GM18868 (cell line): ENCODE results near the gene ZYX.
"Not testable (repeated sequence)": the region's sequence is repeated elsewhere in the genome, so short reads cannot be mapped to it uniquely, and the experiment has no call there.

ENCODE experiments used
- ATAC-seq: cut with Tn5 transposase; IDR thresholded peaks from one replicate; pipeline ENCODE4 v1.9.1; 2021; ENCODE audit warnings: mild to moderate bottlenecking, moderate library complexity; ENCODE audit not compliant: unreplicated experiment

Gene ZYX

DNA sequence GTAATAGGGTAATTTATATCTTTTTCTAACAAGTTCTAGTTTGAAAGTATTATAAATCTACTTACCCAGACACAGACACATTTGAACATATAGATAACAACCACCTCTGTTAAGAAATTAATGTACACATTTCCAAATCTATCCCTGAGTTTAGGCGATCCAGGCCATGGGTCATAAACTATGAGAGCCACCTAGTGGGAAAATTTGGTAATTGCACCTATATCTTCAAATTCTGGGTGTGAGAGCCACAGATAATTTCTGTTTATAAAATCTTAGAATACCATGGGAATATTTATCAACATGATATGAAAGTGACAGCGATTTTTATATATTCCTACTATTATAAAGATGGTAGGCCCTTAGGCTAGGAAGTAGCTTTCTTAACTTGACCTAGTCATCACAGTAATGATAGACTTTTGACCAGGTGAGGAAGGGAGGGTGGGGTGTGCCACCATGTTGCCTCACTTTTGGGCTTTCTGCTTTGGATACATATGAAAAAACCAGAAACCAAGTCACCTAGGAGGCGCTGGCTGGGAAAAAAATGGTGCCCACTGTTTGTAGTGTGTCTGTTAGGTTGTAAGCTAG is 35.5 kb downstream of the ZYX start:
- peak; percentile 77 for ATAC-seq

DNA sequence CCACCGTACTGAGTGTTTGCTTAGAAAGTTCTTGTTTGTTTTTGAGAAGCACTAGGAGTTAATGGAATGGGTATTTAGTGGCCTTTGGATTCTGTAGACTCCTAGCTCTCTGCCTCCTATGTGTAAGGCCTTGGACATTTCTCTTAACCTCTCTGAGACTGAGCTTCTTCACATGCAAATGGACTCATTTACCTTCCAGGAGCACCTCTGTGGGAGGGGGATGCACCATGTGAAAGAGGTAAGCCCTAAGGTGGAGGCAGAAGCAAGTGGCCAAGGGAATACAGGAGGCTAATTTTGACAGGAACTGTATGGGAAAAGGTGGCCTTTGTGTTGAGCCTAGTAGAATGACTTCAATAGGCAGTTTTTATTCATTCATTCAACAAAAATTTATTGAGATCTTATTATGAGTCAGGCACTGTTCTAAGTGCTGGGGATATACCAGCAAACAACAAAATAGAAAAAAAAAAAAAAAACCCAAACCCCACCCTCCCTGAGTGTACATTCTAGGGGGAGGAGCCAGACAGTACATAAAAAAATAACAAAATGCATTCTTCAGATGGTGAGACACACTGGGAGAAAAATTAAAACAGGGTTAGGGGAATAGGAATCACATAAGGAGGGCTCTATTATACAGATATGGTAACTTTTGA is 36.7 kb downstream of the ZYX start:
- no peak for ATAC-seq

DNA sequence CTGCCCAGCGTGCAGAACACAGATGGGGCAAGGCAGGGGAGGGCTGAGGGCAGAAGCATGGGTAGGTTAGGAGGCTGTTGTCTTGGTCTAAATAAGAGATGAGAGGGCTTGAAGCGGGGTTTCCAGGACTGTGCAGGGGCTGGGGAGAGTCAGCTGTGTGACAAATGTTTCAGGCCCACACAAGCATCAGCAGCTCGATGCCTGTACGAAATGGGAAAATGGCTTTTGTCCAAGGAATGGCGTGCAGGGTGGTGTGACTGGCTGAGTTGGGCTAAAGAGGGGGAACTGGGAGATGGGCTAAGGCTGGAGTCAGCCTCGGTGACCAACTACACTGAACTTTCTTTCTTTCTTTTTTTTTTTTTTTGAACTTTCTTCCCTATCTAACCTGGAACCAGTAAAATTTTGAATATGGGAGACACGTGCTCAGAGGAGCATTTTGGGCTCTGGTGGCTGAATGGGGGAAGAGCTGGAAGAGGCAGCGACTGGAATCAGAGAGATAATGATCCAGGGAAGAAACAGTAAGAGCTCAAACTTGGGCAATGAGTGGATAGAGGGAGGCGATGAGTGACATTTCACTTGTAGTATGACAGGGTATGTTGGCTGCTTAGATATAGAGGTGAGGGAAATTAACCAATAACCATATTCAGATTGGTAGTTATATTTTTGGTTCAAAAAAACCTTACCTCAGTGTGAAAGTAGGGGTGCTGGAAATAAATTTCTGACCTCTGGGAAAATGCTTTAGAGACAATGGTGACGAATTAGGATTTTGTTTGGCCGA is 37.7 kb downstream of the ZYX start:
- no peak for ATAC-seq

DNA sequence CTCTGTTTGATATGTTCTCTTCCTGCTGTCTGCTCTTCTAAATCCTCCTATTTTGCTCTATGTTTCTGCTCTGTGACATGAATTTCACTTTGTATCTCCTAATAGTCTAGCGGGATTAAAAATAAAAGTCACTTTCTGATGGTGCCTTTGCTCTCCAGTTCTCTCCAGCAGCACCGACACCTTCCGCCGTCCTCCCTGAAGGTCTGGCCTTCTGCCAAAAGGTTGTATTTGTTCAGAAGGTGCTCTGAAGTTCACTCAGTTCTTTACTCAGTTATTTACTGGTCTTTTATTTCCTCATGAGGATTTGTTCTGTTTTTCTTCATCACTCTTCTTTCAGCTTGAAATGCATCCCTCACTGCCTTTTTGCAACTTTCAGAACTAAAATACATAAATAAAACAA is 38.7 kb downstream of the ZYX start:
- ATAC-seq: no peak

DNA sequence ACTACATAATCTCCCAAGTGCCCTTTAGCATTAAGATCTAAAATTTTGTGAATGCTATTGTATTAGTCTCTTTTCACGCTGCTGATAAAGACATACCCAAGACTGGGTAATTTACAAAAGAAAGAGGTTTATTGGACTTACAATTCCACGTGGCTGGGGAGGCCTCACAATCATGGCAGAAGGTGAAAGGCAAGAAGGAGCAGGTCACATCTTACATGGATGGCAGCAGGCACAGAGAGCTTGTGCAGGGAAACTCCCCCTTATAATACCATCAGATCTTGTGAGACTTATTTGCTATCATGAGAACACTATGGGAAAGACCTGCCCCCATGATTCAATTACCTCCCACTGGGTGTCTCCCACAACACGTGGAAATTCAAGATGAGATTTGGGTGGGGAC is 39.5 kb downstream of the ZYX start:
- ATAC-seq: not testable (repeated sequence)

DNA sequence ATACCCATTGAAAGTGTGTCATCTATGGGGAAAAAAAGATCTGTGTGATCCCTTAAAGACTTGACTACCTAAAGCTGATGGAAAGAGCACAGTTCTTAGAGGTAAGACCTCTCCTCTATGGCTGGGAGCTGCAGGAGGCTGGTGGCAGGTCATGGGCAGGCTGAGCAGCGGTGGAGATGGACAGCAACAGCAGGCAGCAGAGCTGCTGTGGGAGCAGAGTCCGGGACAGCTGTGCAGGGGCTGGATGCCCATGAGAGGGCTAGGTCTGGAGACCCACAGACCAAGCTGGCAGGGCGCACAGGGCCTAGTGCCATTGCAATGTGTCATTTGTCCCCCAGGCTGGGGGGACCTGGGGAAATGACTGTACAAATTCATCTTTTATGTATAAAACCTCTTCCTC is 40.9 kb downstream of the ZYX start:
- ATAC-seq: no peak

DNA sequence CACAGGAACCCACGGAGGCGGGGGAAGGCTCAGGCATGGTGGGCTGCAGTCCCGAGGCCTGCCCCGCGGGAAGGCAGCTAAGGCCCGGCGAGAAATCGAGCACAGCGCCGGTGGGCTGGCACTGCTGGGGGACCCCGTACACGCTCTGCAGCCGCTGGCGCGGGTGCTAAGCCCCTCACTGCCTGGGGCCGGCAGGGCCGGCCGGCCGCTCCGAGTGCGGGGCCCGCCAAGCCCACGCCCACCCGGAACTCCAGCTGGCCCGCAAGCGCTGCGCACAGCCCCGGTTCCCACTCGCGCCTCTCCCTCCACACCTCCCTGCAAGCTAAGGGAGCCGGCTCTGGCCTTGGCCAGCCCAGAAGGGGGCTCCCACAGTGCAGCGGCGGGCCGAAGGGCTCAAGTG is 43.3 kb downstream of the ZYX start:
- ATAC-seq: not testable (repeated sequence)

DNA sequence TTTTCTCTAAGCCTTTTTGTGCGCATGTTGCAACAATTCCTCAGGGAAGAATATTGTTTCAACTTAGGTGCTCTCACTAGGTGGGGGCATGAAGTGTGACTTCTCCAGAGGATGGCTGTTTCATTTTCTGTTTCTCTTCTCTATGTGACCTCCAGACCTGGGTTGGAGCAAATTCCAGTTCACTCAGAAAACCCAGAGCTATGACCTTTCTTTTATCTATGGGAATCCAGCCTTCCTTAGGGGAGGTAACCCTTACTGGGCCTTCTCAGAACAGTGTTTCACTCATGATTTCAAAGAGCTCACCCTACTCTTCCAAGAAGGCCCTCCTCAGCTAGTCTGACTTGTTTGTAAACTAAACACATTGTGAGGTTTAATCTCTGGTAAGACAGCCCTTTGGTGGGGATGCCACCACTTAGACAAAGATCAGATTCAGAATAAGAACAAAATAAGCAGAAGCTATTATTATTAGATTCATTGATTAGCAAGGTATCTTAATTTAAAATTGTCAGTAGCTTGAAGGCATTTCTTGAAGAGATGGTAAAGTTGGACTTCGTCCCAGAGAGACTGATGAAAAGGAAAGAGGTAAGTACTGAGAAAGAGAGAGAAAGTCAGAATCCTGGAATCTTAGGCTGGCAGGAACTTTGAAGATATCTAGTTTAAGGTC is 45.5 kb downstream of the ZYX start:
- no peak for ATAC-seq

DNA sequence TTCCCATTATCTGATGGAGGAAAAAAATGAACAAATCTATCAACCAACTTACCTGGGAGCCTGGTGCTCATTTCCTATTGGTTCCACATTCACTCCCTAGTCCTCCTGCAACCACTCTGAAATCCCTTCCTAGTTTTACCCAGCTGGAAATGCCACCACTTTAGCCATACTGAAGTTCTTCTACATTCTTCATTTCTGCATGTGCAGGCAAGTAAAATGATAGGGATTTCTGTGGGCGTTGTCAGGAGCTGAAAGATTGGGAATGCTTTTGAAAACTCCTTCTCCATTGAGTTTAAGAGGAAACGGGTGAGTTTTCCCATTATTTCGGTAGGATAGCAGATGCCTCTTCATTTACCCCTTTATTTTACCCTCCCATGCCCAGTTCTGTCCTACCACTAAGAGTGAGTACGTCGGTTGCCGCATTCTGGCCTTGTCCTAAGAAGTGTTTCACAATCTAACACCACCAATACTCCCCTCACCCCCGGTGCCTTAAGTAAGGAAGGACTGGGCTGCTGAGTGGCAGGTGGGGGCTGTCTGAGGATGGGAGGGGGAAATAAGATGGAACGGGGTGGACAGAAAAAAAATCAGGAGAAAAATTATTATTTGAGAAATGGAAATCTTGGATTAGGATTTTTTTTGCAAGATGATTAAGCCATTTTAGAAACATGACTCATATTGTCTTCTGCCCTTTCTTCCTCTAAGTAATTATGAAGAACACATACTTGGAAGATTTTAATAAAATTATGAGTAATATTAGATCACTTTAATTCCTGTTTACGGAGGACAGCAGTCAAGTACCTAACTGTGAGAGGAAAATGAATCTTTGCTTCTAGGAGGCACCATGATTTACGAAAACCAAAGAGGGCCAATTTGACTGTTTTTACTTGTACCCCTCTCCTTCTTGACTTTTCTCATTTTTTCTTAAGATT is 48.9 kb downstream of the ZYX start:
- no peak for ATAC-seq

DNA sequence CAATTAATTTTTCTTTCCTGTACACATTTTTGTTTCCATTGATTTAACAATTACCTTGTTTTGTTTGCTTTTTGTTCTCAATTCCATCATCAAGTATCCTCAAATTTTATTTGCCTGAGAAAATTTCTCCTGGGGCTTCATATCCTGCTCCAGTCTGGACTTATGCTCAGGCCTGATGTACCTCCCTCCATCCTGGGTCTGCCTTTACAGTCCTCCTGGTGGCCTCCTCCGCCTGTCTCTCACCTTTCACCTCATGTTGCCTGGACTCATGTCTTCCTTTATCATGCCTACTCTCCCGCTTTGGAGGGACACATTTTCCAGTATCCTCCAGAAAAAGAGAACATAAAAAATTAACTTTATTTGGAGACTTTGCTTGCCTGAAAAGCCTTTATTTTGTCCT is 50.0 kb downstream of the ZYX start:
- no peak for ATAC-seq

DNA sequence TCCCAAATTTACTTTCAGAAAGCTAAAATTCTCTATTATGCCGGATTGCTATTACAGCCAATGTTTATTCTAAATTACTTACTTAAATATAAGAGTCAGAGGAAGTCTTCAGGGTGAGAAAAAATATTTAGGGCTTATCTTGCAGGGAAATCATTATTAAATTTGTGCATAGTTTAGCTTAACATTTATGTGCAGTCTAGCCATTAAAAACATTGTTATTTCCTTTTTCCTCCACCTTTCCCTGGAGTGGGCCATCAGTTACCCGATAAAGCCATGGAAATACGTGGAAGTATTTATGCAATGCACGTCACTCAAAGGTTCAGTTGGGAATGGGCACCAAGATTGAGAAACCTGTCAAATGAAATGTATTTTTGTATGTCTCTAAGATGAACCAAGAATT is 52.6 kb downstream of the ZYX start:
- no peak for ATAC-seq

DNA sequence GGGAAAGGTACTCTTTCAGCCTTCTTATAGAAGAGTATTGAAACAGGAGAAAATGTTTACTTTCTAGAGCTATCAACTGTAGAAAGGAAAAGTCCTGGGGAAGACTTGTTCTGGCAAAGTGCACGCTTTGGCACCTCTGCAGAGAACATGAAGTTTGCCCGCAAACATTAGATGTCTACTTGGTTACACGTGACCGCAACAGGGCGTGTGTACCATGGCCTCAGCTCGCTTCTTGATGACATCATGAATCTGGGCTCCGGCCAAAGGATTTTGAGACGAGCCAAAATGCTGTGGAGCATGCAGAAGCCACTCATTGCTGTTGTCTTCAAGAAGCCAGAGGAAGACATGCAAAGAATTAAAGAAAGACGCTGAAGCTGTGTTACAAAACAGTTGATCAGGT is 53.5 kb downstream of the ZYX start:
- no peak for ATAC-seq

DNA sequence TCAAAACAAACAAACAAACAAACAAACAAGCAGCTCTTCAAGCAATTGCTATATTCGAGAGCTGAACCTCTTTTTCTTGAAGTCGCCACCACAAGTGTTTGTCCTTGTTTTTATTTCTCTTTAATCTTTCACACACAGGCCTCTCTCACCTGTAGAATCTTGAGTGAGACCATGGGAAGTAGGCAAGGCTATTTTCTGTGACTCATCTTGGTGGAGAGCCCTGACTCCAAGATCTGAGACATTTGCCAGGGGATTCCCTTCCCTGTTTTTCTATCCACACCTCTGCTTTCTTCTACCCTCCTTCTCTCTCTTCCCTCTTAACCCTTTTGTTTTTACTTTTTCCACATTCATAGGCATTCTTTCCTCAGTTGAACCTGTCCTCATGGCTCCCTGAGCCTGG is 54.1 kb downstream of the ZYX start:
- no peak for ATAC-seq

DNA sequence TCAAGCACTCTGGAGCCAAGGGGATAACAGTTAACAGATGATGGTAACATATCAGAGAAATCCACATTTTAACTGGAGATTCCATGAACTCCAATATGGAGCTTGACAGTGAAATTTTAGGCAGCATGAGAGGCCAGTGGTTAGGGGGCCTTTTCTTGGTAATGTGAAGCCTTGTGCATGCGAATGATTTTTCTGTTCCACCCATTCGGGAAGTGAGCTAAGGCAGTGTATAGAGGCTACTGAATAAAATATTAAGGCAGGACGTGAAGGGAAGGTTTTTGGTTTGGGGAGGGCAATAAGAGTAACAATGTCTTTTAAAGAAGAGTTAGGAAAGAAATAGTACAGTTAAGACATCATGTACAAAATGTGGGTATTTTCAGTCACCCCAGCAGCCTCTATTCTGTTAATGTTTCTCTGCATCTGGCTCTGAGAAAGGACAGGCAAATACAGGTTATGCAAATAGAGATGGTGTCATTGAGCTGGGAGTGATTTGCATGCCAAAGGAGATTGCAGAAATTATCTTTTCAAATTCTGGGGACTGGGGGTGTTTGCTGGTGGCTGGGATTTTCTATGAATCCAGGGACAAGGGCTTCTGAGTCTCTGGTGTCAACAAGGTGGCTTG is 55.3 kb downstream of the ZYX start:
- no peak for ATAC-seq

DNA sequence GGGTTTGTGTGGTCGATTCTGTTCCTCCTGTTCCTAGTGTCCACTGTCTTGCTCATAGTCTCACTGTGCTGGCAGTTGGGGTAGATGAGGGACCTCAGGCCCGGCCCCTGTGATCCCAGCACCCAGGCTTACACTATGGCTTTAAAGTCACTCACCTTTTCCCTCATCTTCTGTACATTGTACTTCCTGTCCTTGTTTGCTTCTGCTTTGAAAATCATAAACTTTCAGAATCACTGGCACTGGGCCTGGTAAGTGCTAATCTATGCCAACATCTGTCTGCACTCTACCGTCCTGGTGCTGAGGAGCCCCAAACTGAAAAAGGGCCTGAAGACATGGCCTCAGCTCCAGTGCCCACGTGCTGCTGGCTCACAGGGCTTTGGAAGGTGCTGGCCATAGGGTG is 56.4 kb downstream of the ZYX start:
- ATAC-seq: no peak

DNA sequence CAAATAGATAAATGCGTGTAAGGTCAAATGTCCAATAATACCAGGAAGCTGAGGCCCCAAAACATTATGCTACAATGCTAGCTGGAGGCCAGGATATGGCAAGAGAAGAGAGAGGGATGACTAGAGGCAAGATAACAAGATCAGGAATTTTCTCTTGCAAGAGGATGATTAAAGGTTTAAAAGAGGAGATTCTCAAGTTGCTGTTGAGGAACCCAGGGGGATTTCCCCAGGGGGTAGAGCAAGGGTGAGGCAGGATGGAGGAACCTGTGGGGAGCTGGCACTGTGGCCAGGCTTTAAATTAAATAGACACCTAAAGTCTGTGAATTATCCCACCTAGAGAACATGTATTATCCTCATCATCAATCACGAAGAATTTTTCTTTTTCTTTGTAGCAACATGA is 58.7 kb downstream of the ZYX start:
- ATAC-seq: no peak
